K562 (cell line): ENCODE results near the gene ABCG1. TPM values are rescaled to one million over a fixed set of nuclear protein-coding genes. Genes with fewer than 3 reads are reported as not detected.
A peak's percentile ranks its signal among the peaks of the same experiment; 100 is the strongest.

Source experiments
- ATAC-seq: fragments of 200-7000 bp; cut with Tn5 transposase; 3 replicates; pipeline ENCODE4 v1.9.1; 2020; ENCODE audit warnings: moderate library complexity
- BruUV-seq: library from RNA; stranded (reverse); fragments of 400-500 nt; replicated peaks from 2 replicates; lab custom pipeline; 2021; lab: Mats Ljungman, UMichigan
- CTCF ChIA-PET: fragments of 300-600 bp; formaldehyde crosslinking; extraction: SDS; loops from one replicate; lab custom pipeline; 2021; ENCODE audit warnings: low intra/inter-chr PET ratio; lab: Yijun Ruan, JAX
- POLR2A ChIA-PET: fragments of 300-600, 350-650 bp; sonication (Branson Sonifier 250); formaldehyde crosslinking; extraction: SDS; loops from one replicate; lab custom pipeline; 2021; ENCODE audit warnings: antibody characterized with exemption, inconsistent platforms; lab: Yijun Ruan, JAX
- DNase-seq, 4 experiments: peaks; one replicate each; pipeline versions ENCODE4 v3.0.0 to v3.0.0-alpha.2; 2011 to 2018; ENCODE audit warnings: low spot score in 3 of 4, mixed read lengths in 3 of 4; ENCODE audit errors: extremely low read depth in 1 of 4
- FAIRE-seq: peaks from 2 replicates; lab custom pipeline; 2011; peaks lifted over from hg19 to GRCh38; lab: Jason Lieb, UNC
- H2AFZ ChIP-seq: 2 replicates; pipeline ENCODE4 v1.6.0; 2011; ENCODE audit warnings: low read depth, low read length, control low read depth, inconsistent platforms
- H3K27ac ChIP-seq: fragments of 200-600 bp; 3 replicates; pipeline ENCODE4 v1.8.0; 2011; ENCODE audit warnings: low read depth, mild to moderate bottlenecking, control low read depth, inconsistent platforms, low read length, moderate library complexity, mixed read lengths; ENCODE audit errors: extremely low read depth
- H3K27me3 ChIP-seq, 2 experiments: fragments of 300-600 bp in 1 of 2; 2 replicates in 1 of 2; 3 replicates in 1 of 2; pipeline versions ENCODE4 v1.6.0 to v1.8.0; 2011; ENCODE audit warnings: inconsistent platforms in 2 of 2, low read length in 2 of 2, mild to moderate bottlenecking in 1 of 2, mixed read lengths in 1 of 2, moderate library complexity in 1 of 2; ENCODE audit not compliant: control insufficient read depth in 2 of 2, insufficient read depth in 2 of 2
- H3K36me3 ChIP-seq: fragments of 300-600 bp; 3 replicates; pipeline ENCODE4 v1.8.0; 2011; ENCODE audit warnings: mild to moderate bottlenecking, low read length, inconsistent platforms; ENCODE audit not compliant: control insufficient read depth, insufficient read depth
- H3K4me1 ChIP-seq, 2 experiments: fragments of 200-600 bp in 1 of 2; replicated peaks in 1 of 2; 2 replicates in 1 of 2; 3 replicates in 1 of 2; pipeline versions ENCODE4 v1.5.1 to v1.8.0; 2011; ENCODE audit warnings: inconsistent platforms in 2 of 2, low read length in 2 of 2, mild to moderate bottlenecking in 1 of 2, mixed read lengths in 1 of 2, moderate library complexity in 1 of 2; ENCODE audit not compliant: control insufficient read depth in 2 of 2, insufficient read depth in 2 of 2
- H3K4me2 ChIP-seq: 2 replicates; pipeline ENCODE4 v1.6.1; 2011; ENCODE audit warnings: low read length, control low read depth, inconsistent platforms, mixed read lengths; ENCODE audit not compliant: insufficient read depth
- H3K4me3 ChIP-seq: fragments of 200-600 bp; sonication (generic), shearing (Covaris generic); 2 replicates; pipeline ENCODE4 v1.5.1; 2016; ENCODE audit warnings: control low read depth, inconsistent platforms
- H3K79me2 ChIP-seq: fragments of 200-600 bp; 3 replicates; pipeline ENCODE4 v1.8.0; 2011; ENCODE audit warnings: low read length, inconsistent platforms; ENCODE audit not compliant: control insufficient read depth, insufficient read depth
- H3K9ac ChIP-seq, 2 experiments: 2 replicates each; pipeline versions ENCODE4 v1.6.0 to v1.6.1; 2011; ENCODE audit warnings: low read depth in 2 of 2, low read length in 2 of 2, control low read depth in 1 of 2, inconsistent platforms in 1 of 2, mild to moderate bottlenecking in 1 of 2, mixed read lengths in 1 of 2; ENCODE audit not compliant: insufficient read depth in 1 of 2
- H3K9me1 ChIP-seq: one replicate; pipeline ENCODE4 v1.6.0; 2011; ENCODE audit warnings: inconsistent platforms, mild to moderate bottlenecking, low read length, moderate library complexity; ENCODE audit not compliant: control insufficient read depth, insufficient read depth
- H3K9me3 ChIP-seq: replicated peaks from 2 replicates; pipeline ENCODE4 v1.5.1; 2011; ENCODE audit warnings: low read depth, low read length, inconsistent platforms; ENCODE audit not compliant: control insufficient read depth, insufficient read depth
- H4K20me1 ChIP-seq: replicated peaks from 2 replicates; pipeline ENCODE4 v1.6.1; 2011; ENCODE audit warnings: low read length, inconsistent platforms, mixed read lengths; ENCODE audit not compliant: control insufficient read depth, insufficient read depth
- HES1 ChIP-seq: fragments of 450-650 bp; IDR thresholded peaks from 2 replicates; pipeline ENCODE4 v1.6.1; 2016; ENCODE audit warnings: low read depth, mild to moderate bottlenecking, moderate library complexity
- MCM2 ChIP-seq: fragments of 450-650 bp; IDR thresholded peaks from 2 replicates; pipeline ENCODE4 v1.6.1; 2017; ENCODE audit warnings: low read depth, mild to moderate bottlenecking
- MYC ChIP-seq, 2 experiments: fragments of 250-450 bp in 1 of 2; sonication (Bioruptor Pico) in 1 of 2; IDR thresholded peaks; 2 replicates each; pipeline versions ENCODE4 v1.5.1 to v1.6.1; 2012 to 2021; ENCODE audit warnings: low read depth in 2 of 2, borderline replicate concordance in 1 of 2, improper control_type of control experiment in 1 of 2, low read length in 1 of 2, mild to moderate bottlenecking in 1 of 2, moderate library complexity in 1 of 2
- RUNX1 ChIP-seq: sonication (generic); IDR thresholded peaks from 2 replicates; pipeline ENCODE4 v1.6.1; 2016; ENCODE audit warnings: antibody characterized with exemption, low read depth
- ZBTB17 ChIP-seq: fragments of 450-650 bp; formaldehyde crosslinking; IDR thresholded peaks from 2 replicates; pipeline ENCODE4 v1.4.0; 2020; ENCODE audit warnings: mild to moderate bottlenecking
- ZKSCAN1 ChIP-seq: fragments of 150-350 bp; IDR thresholded peaks from 2 replicates; pipeline ENCODE4 v1.6.1; 2016; ENCODE audit warnings: low read depth, low read length
- WGBS: fragments of 100-300 bp; shearing (Covaris generic); methylation state at CpG from one replicate; pipeline ENCODE4 v1.1.6; 2016; ENCODE audit warnings: low coverage, mixed read lengths; ENCODE audit not compliant: insufficient coverage; ENCODE audit errors: missing lambda C conversion rate; 5-methylcytosine and 5-hydroxymethylcytosine counted together
- in situ Hi-C: fragments of 300-500 bp; cut with MboI; formaldehyde crosslinking; loops from 4 replicates; pipeline ENCODE4 v1.15.0; 2018; ENCODE audit warnings: inconsistent platforms, mixed read lengths
- intact Hi-C: fragments of 100-400 bp; cut with micrococcal nuclease; formaldehyde crosslinking; loops from 2 replicates; pipeline ENCODE4 v1.14.2; 2022
- polyA plus RNA-seq, 8 experiments: library from polyadenylated mRNA; depleted of rRNA in 4 of 8; stranded (reverse) in 5 of 8; unstranded in 3 of 8; fragments of >200 nt; fragmentation: Nextera tagmentation in 2 of 8; fragmentation: Illumina TruSeq in 1 of 8; extraction: Ambion mirVana in 2 of 8; extraction: Trizol in 1 of 8; gene quantifications; 2 replicates each; pipeline versions ENCODE4 v1.2.1 to v1.2.3, GENCODE V29; 2011 to 2014; ENCODE audit warnings: inconsistent platforms in 1 of 8, missing spikeins in 1 of 8
- total RNA-seq, 7 experiments: library from RNA; depleted of rRNA in 6 of 7; stranded (reverse); fragments of >200 nt in 6 of 7; fragmentation: Illumina TruSeq in 2 of 7; extraction: Trizol in 2 of 7; gene quantifications; 2 replicates each; pipeline versions ENCODE4 v1.2.1 to v1.2.3, GENCODE V29; 2011 to 2021; ENCODE audit warnings: low replicate concordance in 1 of 7

The ABCG1 gene
- total and polyA plus RNA-seq, 9 of the 15 experiments (the other 6 are each of a cell fraction or from before 2014, with no cell fraction given) = 0.04 to 0.09 TPM; not detected in 7

- WGBS = under 1% methylated on average over 15 of the region's 15 CpGs
- Histone ChIP-seq H3K4me1 (peaks cover 0 to 5% of the 10 kb centered on the region in 2 experiments; a peak in 1 of 5 replicates), H4K20me1 (peaks cover 12% of the 10 kb centered on the region; the same call in 1 of the 2 replicates), H3K36me3 (no peaks in the 10 kb centered on the region), H2AFZ (no peak overlapping the region), H3K27ac (no peak overlapping the region), H3K4me3 (no peak overlapping the region), H3K27me3 (peaks cover 33 to 71% of the 10 kb centered on the region in 2 experiments), H3K9ac (no peak overlapping the region), H3K79me2 (no peaks in the 10 kb centered on the region), H3K9me3 (no peaks in the 10 kb centered on the region), H3K4me2 (no peak overlapping the region), H3K9me1 (peaks cover 2% of the 10 kb centered on the region)
- ChIA-PET CTCF (interaction anchor here (0.6 kb wide), 1 partner anchor 201 kb away, joined by 3 read pairs; the partner anchor contains the start of gene UMODL1), POLR2A (interaction anchor here (1.0 kb wide), 2 partner anchors 10 to 15 kb away, joined by 3 to 4 read pairs; no protein-coding TSS in a partner anchor)
- TF ChIP-seq HES1 = no peak
- peak; percentile 85; the same call in 1 of the 2 replicates for TF ChIP-seq ZKSCAN1
- TF ChIP-seq ZBTB17 (CRISPR knock-in tag) = no peak
- TF ChIP-seq MCM2 = no peak
- TF ChIP-seq MYC (IDR thresholded peaks at IDR 0.05; ENCODE audit: low read depth, low read length) = no peak
- no peak for TF ChIP-seq MYC (CRISPR knock-in tag; IDR thresholded peaks at IDR 0.05; ENCODE audit: borderline replicate concordance, low read depth)
- TF ChIP-seq RUNX1 = no peak
- FAIRE-seq (no peak), ATAC-seq (peak; percentile 27; the same call in 2 of the 3 replicates), DNase-seq (no peak)
- in situ Hi-C loops = no loop called here
- intact Hi-C loops = no loop called here
- BruUV-seq = no TSS peak
Measured at GRCh38 chr21:42272109-42272962, 53.4 kb downstream of the ABCG1 start.
